Uterus (tissue), 4 donors: ENCODE measurements around the gene CYP2E1. TPM values are rescaled to one million over a fixed set of nuclear protein-coding genes. Genes with fewer than 3 reads are reported as not detected.
"Not testable (repeated sequence)": the region's sequence is repeated elsewhere in the genome, so short reads cannot be mapped to it uniquely, and the experiment has no call there.

Experiments used
- DNase-seq, 2 donors: peaks; one replicate each; pipeline ENCODE4 v3.0.0-alpha.2; 2019 to 2020
- H3K27ac ChIP-seq, 2 donors: fragments of 200-600 bp; sonication (generic); 1 replicate in 1 of 2; 2 replicates in 1 of 2; pipeline ENCODE4 v1.5.1; 2016 to 2018
- H3K27me3 ChIP-seq, 2 donors: fragments of 200-600 bp; sonication (generic); one replicate each; pipeline ENCODE4 v1.5.1; 2018 to 2019; ENCODE audit warnings: control low read depth in 1 of 2
- H3K36me3 ChIP-seq, 2 donors: fragments of 200-600 bp; sonication (generic); one replicate each; pipeline ENCODE4 v1.5.1; 2019; ENCODE audit warnings: control low read depth in 1 of 2
- H3K4me1 ChIP-seq, 2 donors: fragments of 200-600 bp; sonication (generic); one replicate each; pipeline ENCODE4 v1.5.1; 2018 to 2019; ENCODE audit warnings: control low read depth in 1 of 2
- H3K4me3 ChIP-seq, 2 donors: fragments of 200-600 bp; sonication (generic); 1 replicate in 1 of 2; 2 replicates in 1 of 2; pipeline ENCODE4 v1.5.1; 2018 to 2019; ENCODE audit warnings: mild to moderate bottlenecking in 1 of 2
- H3K9me3 ChIP-seq, 2 donors: fragments of 200-600 bp; sonication (generic); one replicate each; pipeline ENCODE4 v1.5.1; 2019; ENCODE audit warnings: control low read depth in 1 of 2
- CTCF ChIP-seq, 4 experiments: fragments of 200-600 bp in 2 of 4; fragments of 450-650 bp in 2 of 4; sonication (generic) in 2 of 4; IDR thresholded peaks; one replicate each; pipeline ENCODE4 v1.5.1; 2016 to 2019; ENCODE audit warnings: antibody characterized with exemption in 4 of 4, mild to moderate bottlenecking in 2 of 4, moderate library complexity in 1 of 4
- POLR2A ChIP-seq, 2 donors: fragments of 450-650 bp; IDR thresholded peaks; one replicate each; pipeline ENCODE4 v1.6.1; 2016; ENCODE audit warnings: antibody characterized with exemption in 2 of 2, mild to moderate bottlenecking in 1 of 2, moderate library complexity in 1 of 2
- intact Hi-C: fragments of 100-400 bp; cut with DNase I; formaldehyde crosslinking; loops from one replicate; pipeline ENCODE4 v1.15.1; 2023; ENCODE audit warnings: low total_unique reads
- total RNA-seq, 4 donors: library from RNA; depleted of rRNA in 3 of 4; stranded (reverse); fragments of >200 nt in 3 of 4; gene quantifications; one replicate each; pipeline versions ENCODE4 v1.1.0 to v1.2.4, GENCODE V29; 2014 to 2023
- donor health status: DM: yes; HTN: yes; CAD: no.

CYP2E1 gene
- total RNA-seq, 4 donors from 2014 or later: 0.29 to 6.9 (median 1.1) TPM

DNA sequence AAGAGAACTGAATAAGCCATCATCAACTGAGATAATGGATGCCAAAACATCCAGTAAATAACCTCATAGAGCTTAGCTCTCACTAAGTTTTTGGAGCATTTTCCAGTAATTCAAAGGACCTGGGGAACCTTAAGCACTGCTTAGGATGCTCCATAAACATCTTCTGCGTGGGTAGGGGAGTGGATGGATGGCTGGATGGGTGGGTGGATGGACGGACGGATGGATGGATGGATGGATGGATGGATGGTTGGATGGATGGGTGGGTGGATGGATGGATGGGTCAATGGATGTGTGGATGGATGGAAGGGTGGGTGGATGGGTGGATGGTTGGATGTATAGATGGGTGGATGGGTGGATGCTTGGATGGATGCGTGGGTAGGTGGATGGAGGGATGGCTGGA is 9.0 kb downstream of the CYP2E1 start:
- H3K27ac ChIP-seq: no peak overlapping the region
- H3K4me1 ChIP-seq: no peaks in the 10 kb centered on the region
- H3K27me3 ChIP-seq: no peaks in the 10 kb centered on the region
- H3K4me3 ChIP-seq: no peak overlapping the region
- no peaks in the 10 kb centered on the region for H3K9me3 ChIP-seq
- no peak for DNase-seq
- H3K36me3 ChIP-seq: no peaks in the 10 kb centered on the region
- no peak for TF ChIP-seq POLR2A (IDR thresholded peaks at IDR 0.05)
- TF ChIP-seq CTCF (IDR thresholded peaks at IDR 0.05): no peak
- intact Hi-C loops: no loop called here

DNA sequence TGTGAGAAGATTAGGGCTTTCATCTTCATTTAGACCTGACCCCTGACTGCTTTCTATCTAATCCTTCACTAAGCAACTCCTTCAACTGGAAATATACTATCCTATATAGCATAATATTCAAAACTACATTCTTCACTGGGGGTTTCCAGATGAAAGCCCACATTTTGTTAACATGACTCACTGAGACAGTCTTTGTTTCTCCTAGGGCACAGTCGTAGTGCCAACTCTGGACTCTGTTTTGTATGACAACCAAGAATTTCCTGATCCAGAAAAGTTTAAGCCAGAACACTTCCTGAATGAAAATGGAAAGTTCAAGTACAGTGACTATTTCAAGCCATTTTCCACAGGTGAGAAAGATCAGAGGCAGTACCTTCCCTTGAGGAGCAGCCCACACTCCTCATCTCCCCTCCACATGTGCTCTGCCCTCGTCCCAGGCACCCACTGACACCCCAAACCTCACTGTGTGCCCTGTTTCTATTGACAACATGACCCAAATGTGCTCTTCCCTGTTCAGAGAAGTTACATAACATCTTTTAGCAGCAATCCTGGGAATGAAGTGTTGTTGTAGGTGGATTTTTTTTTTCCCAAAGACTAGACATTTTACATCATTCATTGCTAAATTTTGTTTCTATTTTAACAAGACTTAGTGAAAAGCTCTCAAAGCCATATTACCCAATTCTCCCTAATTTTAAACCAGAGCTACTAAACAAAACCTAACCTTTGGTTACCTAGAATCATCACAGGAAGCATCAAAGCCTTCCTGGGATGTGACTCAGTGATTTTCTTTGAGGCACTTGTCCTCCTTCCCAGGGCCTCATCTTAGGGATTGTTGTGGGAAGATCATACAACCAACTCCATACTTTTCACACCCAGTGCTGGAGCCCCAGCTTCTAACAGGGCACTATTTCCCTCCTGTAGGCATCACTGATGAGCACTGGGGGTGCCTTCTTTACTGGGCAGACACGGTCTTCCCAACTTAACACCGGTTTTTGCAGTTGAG is 10.7 kb downstream of the CYP2E1 start:
- Histone ChIP-seq H3K4me3 (no peak overlapping the region), H3K27ac (no peak overlapping the region), H3K9me3 (no peaks in the 10 kb centered on the region), H3K36me3 (no peaks in the 10 kb centered on the region), H3K4me1 (no peaks in the 10 kb centered on the region), H3K27me3 (no peaks in the 10 kb centered on the region)
- intact Hi-C loops: no loop called here
- no peak for DNase-seq
- TF ChIP-seq POLR2A (IDR thresholded peaks at IDR 0.05) (no peak), CTCF (IDR thresholded peaks at IDR 0.05) (no peak)

DNA sequence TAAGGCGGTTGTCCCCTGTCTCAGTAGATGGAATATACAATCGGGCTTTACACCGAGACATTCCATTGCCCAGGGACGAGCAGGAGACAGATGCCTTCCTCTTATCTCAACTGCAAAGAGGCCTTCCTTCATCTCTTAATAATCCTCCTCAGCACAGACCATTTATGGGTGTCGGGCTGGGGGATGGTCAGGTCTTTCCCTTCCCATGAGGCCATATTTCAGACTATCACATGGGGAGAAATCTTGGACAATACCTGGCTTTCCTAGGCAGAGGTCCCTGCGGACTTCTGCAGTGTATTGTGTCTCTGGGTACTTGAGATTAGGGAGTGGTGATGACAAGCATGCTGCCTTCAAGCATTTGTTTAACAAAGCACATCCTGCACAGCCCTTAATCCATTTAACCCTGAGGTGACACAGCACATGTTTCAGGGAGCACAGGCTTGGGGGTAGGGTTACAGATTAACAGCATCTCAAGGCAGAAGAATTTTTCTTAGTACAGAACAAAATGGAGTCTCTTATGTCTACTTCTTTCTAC is 14.3 kb downstream of the CYP2E1 start:
- H3K27me3 ChIP-seq, DNase-seq, H3K27ac ChIP-seq, H3K4me3 ChIP-seq, H3K36me3 ChIP-seq, H3K9me3 ChIP-seq, intact Hi-C loops, H3K4me1 ChIP-seq: not testable (repeated sequence)

DNA sequence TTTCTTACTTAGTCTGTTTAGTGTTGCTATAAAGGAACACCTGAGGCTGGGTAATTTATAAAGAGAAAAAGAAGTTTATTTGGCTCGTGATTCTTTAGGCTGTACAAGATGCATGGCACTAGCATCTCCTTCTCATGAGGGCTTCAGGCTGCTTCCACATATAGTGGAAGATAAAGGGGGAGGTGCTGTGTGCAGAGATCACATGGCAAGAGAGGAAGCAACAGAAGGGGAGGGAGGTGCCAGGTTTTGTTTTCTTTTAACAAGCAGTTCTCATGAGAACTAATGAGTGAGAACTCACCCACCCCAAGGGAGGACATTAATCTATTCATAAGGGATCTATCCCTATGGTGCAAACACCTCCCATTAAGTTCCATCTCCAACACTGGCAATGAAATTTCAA is 17.3 kb downstream of the CYP2E1 start:
- Histone ChIP-seq H3K27me3 (no peaks in the 10 kb centered on the region), H3K9me3 (no peaks in the 10 kb centered on the region), H3K4me1 (no peaks in the 10 kb centered on the region), H3K36me3 (no peaks in the 10 kb centered on the region), H3K27ac (no peak overlapping the region), H3K4me3 (no peak overlapping the region)
- TF ChIP-seq POLR2A (IDR thresholded peaks at IDR 0.05) (no peak), CTCF (IDR thresholded peaks at IDR 0.05) (no peak)
- DNase-seq: no peak
- intact Hi-C loops: no loop called here

DNA sequence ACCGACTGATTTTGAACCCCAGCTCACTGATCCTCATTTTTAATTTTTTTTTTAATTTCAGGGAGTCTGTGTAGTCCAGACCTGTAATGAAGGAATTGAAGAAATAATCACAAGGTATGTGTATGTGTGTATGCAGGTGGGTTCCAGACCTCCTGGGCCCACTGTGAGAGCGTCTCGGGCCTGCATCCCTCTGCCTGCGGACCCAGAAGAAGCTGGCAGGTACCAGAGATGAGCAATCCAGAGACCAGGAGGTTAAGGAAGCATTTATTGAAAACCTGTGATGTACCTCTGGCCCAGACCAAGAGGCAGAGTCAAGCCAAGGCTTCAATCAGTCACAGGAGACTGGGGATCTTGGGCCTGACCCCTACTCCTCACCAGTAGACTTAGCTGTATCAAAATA is 27.4 kb downstream of the CYP2E1 start:
- intact Hi-C loops: no loop called here

More for the DNA sequence above, 27.4 kb downstream of the CYP2E1 start:
- no peaks in the 10 kb centered on the region for H3K27me3 ChIP-seq
- no peaks in the 10 kb centered on the region for H3K36me3 ChIP-seq
- H3K9me3 ChIP-seq: no peaks in the 10 kb centered on the region
- TF ChIP-seq CTCF (IDR thresholded peaks at IDR 0.05): no peak
- no peak for TF ChIP-seq POLR2A (IDR thresholded peaks at IDR 0.05)
- DNase-seq: no peak
- no peak overlapping the region for H3K4me3 ChIP-seq
- no peaks in the 10 kb centered on the region for H3K4me1 ChIP-seq
- H3K27ac ChIP-seq: no peak overlapping the region
